ENCODE data around the gene CCDC57.
"Not testable (repeated sequence)": the region's sequence is repeated elsewhere in the genome, so short reads cannot be mapped to it uniquely, and the experiment has no call there.

- TF ChIP-seq CTCF (IDR thresholded peaks at IDR 0.05; ENCODE audit: low read depth, low read length); EZH2phosphoT487 (IDR thresholded peaks at IDR 0.05; ENCODE audit: low read depth): not testable (repeated sequence)
Measured at GRCh38 chr17:82254746-82255145, 42.1 kb upstream of the CCDC57 start.

Measured in OCI-LY3 (cell line).